SW480 (cell line): ENCODE results near the gene ANG.
"Not testable (repeated sequence)": the region's sequence is repeated elsewhere in the genome, so short reads cannot be mapped to it uniquely, and the experiment has no call there.

Source experiments
- DNase-seq: peaks from one replicate; pipeline ENCODE4 v3.0.0-alpha.2; 2016; ENCODE audit warnings: low spot score

Gene ANG

DNA sequence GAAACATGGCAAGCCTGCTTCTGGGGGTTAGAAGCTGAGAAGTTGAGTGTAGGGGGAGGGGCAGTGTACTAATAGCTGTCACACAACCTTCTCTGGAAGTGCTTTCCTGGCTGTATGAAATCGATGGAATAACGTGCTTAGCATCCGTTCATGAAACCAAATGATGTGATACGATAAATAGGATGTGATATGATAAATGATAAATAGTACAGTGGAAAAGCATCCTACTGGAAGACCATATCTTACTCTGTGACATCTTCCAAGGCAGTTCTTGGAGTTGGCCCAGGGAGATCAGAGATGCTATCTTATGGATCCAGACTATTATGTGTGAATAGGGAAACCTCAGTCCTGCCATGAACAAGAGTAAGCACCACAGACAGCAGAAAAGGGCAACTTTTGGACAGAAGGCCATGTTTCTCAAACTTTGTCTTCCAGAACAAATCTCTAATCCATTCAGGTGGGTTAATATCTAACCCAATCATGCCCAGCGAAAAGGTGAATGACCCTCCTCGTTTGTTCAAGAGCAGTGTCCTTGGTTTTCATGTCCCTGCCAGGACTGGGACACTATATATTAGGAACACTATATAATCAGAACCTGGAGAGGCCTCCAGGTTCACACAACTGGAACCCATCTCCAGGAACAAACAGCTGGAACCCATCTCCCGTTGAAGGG, at the start of gene ANG:
Gene ANG (plus strand): TSS at position 598 of the 673 bp plus-strand sequence. CDS start 4,801 bp downstream, outside the sequence.
- DNase-seq, result no peak

DNA sequence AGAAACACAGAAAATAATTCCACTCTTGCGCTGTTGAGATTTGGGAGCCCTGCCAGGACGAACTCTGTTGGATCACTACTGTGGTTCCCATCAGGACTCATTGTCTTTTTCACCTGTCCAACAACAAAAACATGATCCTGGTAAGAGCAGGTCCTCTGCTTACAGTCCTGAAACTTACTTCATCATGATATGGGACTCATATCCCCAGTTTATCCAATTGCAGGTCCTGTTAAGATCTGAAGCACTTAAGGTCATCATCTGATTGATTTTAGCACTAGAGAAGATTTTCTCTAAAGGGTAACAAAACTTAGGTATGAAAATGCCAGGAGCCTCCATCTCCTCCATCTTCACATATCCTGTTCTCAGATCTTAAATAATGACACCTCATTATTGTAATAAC, 47.0 kb upstream of the ANG start, which contains the start of gene OR6S1:
Gene OR6S1 (minus strand): TSS at position 101 of the 400 bp plus-strand sequence. CDS start 0 bp downstream, at position 101.
- DNase-seq, result no peak

DNA sequence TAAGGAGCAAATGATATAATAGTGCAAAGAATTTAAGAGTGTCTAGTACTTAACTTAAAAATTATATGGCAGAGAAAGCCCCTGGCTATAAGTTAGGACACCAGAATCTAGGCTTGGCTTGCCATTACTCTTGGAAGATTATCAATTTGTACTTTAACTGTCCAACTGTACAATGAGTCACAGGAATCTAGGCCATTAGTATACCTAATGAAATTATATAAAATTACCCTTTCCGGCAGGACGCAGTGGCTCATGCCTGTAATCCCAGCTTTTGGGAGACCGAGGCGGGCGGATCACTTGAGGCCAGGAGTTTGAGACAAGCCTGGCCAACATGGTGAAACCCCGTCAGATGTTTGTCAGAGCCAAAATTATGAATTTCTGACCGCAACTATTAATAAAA, 46.4 kb upstream of the ANG start:
- no peak for DNase-seq

GRCh38 chr14:20642755-20643154, 45.8 kb upstream of the ANG start:
- DNase-seq, result not testable (repeated sequence)

GRCh38 chr14:20644520-20644919, 44.0 kb upstream of the ANG start:
- DNase-seq, result no peak

- no peak for DNase-seq
These were observed 43.1 kb upstream of the ANG start for GRCh38 chr14:20645481-20645880.

- DNase-seq, result no peak
These were observed 35.3 kb upstream of the ANG start for GRCh38 chr14:20652996-20653975.

DNA sequence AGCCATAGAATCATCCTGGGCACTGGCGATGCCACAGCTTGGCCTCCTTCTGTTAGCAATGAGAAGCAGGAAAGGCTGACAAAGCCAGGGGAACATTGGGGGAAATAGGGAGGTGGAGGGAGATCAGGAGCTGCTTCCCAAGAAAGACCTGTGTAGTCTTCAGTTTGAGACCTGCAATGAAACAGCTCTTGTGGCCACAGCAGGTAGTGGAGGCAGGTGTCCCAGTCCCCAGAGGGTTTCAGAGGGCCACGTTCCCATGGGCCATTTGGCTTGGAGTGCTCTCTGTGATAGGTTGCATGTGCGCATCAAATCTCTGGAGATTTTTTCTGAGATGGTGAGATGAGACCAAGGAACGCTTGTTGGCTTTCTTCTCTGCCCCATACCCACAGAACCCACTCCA, 32.7 kb upstream of the ANG start:
- DNase-seq, result no peak

GRCh38 chr14:20656274-20656673, 32.3 kb upstream of the ANG start:
- no peak for DNase-seq

- DNase-seq, result peak; percentile 84
These were observed 31.1 kb upstream of the ANG start for GRCh38 chr14:20657216-20658211.

DNA sequence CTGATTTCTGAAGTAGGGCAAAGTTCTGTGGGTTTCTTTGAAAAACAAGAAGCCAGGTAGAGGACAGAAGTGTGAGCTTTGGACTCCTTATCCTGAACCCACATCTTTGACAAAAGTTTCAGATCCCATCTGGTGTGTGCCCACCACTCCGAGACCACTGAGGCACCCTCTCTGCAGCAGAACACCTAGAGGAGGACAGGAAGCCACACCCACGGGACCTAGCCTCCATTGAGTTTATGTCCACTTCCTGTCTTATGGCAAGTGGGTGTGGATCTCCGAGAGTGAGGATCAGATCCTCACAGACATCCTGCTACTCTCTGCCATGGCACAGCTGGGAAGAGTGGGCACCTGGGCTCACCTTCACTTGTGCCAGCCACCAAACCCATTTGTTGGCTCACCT, 30.3 kb upstream of the ANG start:
- DNase-seq, result no peak

GRCh38 chr14:20659336-20659735, 29.2 kb upstream of the ANG start:
- DNase-seq, result no peak

GRCh38 chr14:20659813-20660395, 28.7 kb upstream of the ANG start:
- DNase-seq, result no peak

- DNase-seq, result no peak
These were observed 27.4 kb upstream of the ANG start for GRCh38 chr14:20661197-20661596.

GRCh38 chr14:20662968-20663732, 25.4 kb upstream of the ANG start:
- peak; percentile 74 for DNase-seq

- DNase-seq, result not testable (repeated sequence)
These were observed 22.1 kb upstream of the ANG start for GRCh38 chr14:20666400-20666961.

GRCh38 chr14:20667957-20668356, 20.6 kb upstream of the ANG start:
- DNase-seq, result no peak

DNA sequence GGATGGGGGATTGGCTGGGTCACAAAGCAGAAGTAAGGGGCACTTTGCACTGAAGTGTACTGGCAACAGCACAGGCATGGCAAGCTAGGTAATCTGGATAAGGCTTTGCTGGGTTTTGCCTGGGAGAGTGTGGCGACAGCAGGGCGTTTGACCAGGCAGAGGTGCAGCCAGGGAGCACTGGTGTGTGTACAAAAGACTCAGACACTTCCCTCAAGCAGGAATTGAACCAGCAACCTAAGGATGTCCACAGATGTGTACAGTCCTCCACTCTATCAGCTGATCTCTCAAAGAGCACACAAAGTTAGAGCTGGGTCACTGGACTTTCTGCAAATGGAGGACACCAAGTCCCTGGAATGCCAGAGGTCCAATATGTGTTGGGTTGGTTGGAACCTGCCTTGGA, 19.6 kb upstream of the ANG start:
- no peak for DNase-seq

- DNase-seq, result peak; percentile 32
These were observed 16.8 kb upstream of the ANG start for GRCh38 chr14:20671597-20672283.

DNA sequence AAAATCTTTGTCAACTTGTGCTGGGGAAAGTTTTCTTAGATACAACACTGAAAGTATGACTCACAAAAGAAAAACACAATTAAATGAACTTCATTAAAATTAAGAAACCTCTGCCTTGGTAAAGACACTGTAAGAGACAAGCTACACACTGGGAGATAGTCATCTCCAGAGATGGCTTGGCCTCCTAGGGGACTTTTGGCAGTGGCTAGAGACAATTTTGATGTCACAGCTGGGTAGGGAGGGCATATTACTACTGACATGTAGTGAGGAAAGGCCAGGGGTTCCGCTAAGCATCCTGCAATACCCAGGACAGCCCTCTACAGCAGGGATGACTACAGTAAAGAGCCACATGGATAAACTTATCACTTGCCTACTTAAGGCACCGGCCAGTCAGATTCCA, 12.9 kb upstream of the ANG start:
- no peak for DNase-seq
